Hematopoietic multipotent progenitor cell treated with erythropoietin and hydrocortisone succinate and interleukin-3 and kit ligand, for 4 days (in vitro differentiated cells): ENCODE results near the gene WDR74.

Source experiments
- DNase-seq: peaks from one replicate; pipeline ENCODE4 v3.0.0-alpha.2; 2015

Gene WDR74

GRCh38 chr11:62791501-62792201, 47.7 kb downstream of the WDR74 start, which contains the start of gene TMEM223:
TSS of gene TMEM223 (minus strand) at chr11:62792006. CDS start at chr11:62791994, 12 bp downstream.
- DNase-seq = peak; percentile 96

GRCh38 chr11:62789576-62789975, 49.8 kb downstream of the WDR74 start:
- DNase-seq = no peak

- no peak for DNase-seq
Observed at GRCh38 chr11:62788991-62789390, 50.4 kb downstream of the WDR74 start.

GRCh38 chr11:62787005-62787759, 52.2 kb downstream of the WDR74 start, which contains the start of gene TMEM179B:
TSS of gene TMEM179B (plus strand) at chr11:62787402. CDS start at chr11:62787432, 30 bp downstream.
- DNase-seq = peak; percentile 100

DNA sequence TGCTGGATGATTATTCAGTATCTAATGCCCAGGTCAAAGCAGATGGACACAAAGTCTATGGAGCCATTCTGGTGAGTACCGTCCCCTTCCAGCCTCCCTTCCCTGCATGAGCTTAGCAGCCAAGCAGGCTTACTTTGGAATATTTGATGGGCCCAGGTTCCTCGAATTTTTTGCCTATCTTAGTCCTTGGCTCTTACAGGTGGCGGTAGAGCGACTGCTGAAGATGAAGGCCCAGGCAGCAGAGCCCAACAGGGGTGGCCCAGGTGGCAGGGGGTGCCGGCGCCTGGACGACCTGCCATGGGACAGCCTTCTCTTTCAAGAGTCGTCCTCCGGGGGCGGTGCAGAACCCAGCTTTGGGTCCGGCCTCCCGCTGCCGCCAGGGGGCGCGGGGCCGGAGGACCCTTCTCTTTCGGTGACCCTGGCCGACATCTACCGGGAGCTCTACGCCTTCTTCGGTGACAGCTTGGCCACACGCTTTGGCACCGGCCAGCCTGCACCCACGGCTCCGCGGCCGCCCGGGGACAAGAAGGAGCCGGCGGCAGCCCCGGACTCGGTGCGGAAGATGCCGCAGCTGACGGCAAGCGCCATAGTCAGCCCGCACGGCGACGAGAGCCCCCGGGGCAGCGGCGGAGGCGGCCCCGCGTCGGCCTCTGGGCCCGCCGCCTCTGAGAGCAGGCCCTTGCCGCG, 52.9 kb downstream of the WDR74 start:
- DNase-seq = peak; percentile 95
